Measurements from ENCODE around the gene RGS7BP.

Gene RGS7BP

GRCh38 chr5:64570395-64570996, 64.7 kb downstream of the RGS7BP start:
- Histone ChIP-seq H3K4me3 (ENCODE audit: insufficient read depth, low read length, poor library complexity, severe bottlenecking) (no peak overlapping the region), H3K36me3 (ENCODE audit: low read length) (no peaks in the 10 kb centered on the region), H3K9ac (ENCODE audit: low read length) (no peak overlapping the region), H3K27me3 (ENCODE audit: low read length) (no peaks in the 10 kb centered on the region), H2AFZ (ENCODE audit: low read depth, low read length, severe bottlenecking) (no peak overlapping the region), H3K9me2 (replicated peaks; ENCODE audit: insufficient read depth, low read length) (no peaks in the 10 kb centered on the region), H3K79me2 (ENCODE audit: insufficient read depth, low read length) (no peaks in the 10 kb centered on the region), H4K20me1 (ENCODE audit: low read depth, low read length) (no peaks in the 10 kb centered on the region), H3K9me3 (ENCODE audit: insufficient read depth, low read length) (no peaks in the 10 kb centered on the region), H3K4me2 (ENCODE audit: low read depth, low read length, poor library complexity, severe bottlenecking) (no peak overlapping the region), H3F3A (ENCODE audit: insufficient read depth) (no peaks in the 10 kb centered on the region), H3K27ac (ENCODE audit: low read depth, low read length) (no peak overlapping the region)
- TF ChIP-seq CTCF (IDR thresholded peaks at IDR 0.05; ENCODE audit: insufficient read depth, low read length, poor library complexity, severe bottlenecking) (no peak), EZH2phosphoT487 (conservative IDR thresholded peaks at IDR 0.05; ENCODE audit: low read length) (no peak)

GRCh38 chr5:64575561-64575960, 69.7 kb downstream of the RGS7BP start:
- Histone ChIP-seq H3K9me3 (ENCODE audit: insufficient read depth, low read length) (no peaks in the 10 kb centered on the region), H3K9ac (ENCODE audit: low read length) (no peak overlapping the region), H3K4me2 (ENCODE audit: low read depth, low read length, poor library complexity, severe bottlenecking) (no peak overlapping the region), H4K20me1 (ENCODE audit: low read depth, low read length) (no peaks in the 10 kb centered on the region), H3K79me2 (ENCODE audit: insufficient read depth, low read length) (no peaks in the 10 kb centered on the region), H3K9me2 (replicated peaks; ENCODE audit: insufficient read depth, low read length) (no peaks in the 10 kb centered on the region), H2AFZ (ENCODE audit: low read depth, low read length, severe bottlenecking) (no peak overlapping the region), H3K4me3 (ENCODE audit: insufficient read depth, low read length, poor library complexity, severe bottlenecking) (no peak overlapping the region), H3K36me3 (ENCODE audit: low read length) (no peaks in the 10 kb centered on the region), H3K27ac (ENCODE audit: low read depth, low read length) (no peak overlapping the region), H3K27me3 (ENCODE audit: low read length) (no peaks in the 10 kb centered on the region), H3F3A (ENCODE audit: insufficient read depth) (no peaks in the 10 kb centered on the region)
- no peak for TF ChIP-seq CTCF (IDR thresholded peaks at IDR 0.05; ENCODE audit: insufficient read depth, low read length, poor library complexity, severe bottlenecking)
- TF ChIP-seq EZH2phosphoT487 (conservative IDR thresholded peaks at IDR 0.05; ENCODE audit: low read length) = no peak

- Histone ChIP-seq H4K20me1 (ENCODE audit: low read depth, low read length) (no peaks in the 10 kb centered on the region), H2AFZ (ENCODE audit: low read depth, low read length, severe bottlenecking) (no peak overlapping the region), H3K27ac (ENCODE audit: low read depth, low read length) (no peak overlapping the region), H3F3A (ENCODE audit: insufficient read depth) (no peaks in the 10 kb centered on the region), H3K27me3 (ENCODE audit: low read length) (no peaks in the 10 kb centered on the region), H3K36me3 (ENCODE audit: low read length) (no peaks in the 10 kb centered on the region), H3K9ac (ENCODE audit: low read length) (no peak overlapping the region), H3K4me2 (ENCODE audit: low read depth, low read length, poor library complexity, severe bottlenecking) (no peak overlapping the region), H3K9me2 (replicated peaks; ENCODE audit: insufficient read depth, low read length) (no peaks in the 10 kb centered on the region), H3K4me3 (ENCODE audit: insufficient read depth, low read length, poor library complexity, severe bottlenecking) (no peak overlapping the region), H3K9me3 (ENCODE audit: insufficient read depth, low read length) (no peaks in the 10 kb centered on the region), H3K79me2 (ENCODE audit: insufficient read depth, low read length) (no peaks in the 10 kb centered on the region)
- TF ChIP-seq EZH2phosphoT487 (conservative IDR thresholded peaks at IDR 0.05; ENCODE audit: low read length) (no peak), CTCF (IDR thresholded peaks at IDR 0.05; ENCODE audit: insufficient read depth, low read length, poor library complexity, severe bottlenecking) (no peak)
Measured at GRCh38 chr5:64576250-64576649, 70.4 kb downstream of the RGS7BP start.
